IMR-90 (cell line): ENCODE measurements around the gene SOX1.

ENCODE experiments used
- BHLHE40 ChIP-seq: fragments of 150-350 bp; IDR thresholded peaks from 2 replicates; pipeline ENCODE4 v1.6.1; 2016; ENCODE audit warnings: mild to moderate bottlenecking, low read depth, low read length
- CEBPB ChIP-seq: IDR thresholded peaks from 2 replicates; pipeline ENCODE4 v1.6.1; 2012; ENCODE audit warnings: low read depth, low read length, improper control_type of control experiment
- ELK1 ChIP-seq: fragments of 150-350 bp; IDR thresholded peaks from 2 replicates; pipeline ENCODE4 v1.6.1; 2016; ENCODE audit warnings: low read depth, mild to moderate bottlenecking, low read length, moderate library complexity, borderline replicate concordance
- FOS ChIP-seq: fragments of 150-350 bp; IDR thresholded peaks from 2 replicates; pipeline ENCODE4 v1.6.1; 2016; ENCODE audit warnings: low read depth, low read length
- MAZ ChIP-seq: IDR thresholded peaks from 2 replicates; pipeline ENCODE4 v1.6.1; 2012; ENCODE audit warnings: low read depth, mild to moderate bottlenecking, low read length, improper control_type of control experiment, moderate library complexity, borderline replicate concordance
- MXI1 ChIP-seq: IDR thresholded peaks from 2 replicates; pipeline ENCODE4 v1.6.1; 2012; ENCODE audit warnings: low read depth, mild to moderate bottlenecking, low read length, moderate library complexity, borderline replicate concordance
- NFE2L2 ChIP-seq: fragments of 150-350 bp; IDR thresholded peaks from 2 replicates; pipeline ENCODE4 v1.6.1; 2016; ENCODE audit warnings: low read depth, mild to moderate bottlenecking, low read length
- POLR2A ChIP-seq: IDR thresholded peaks from 2 replicates; pipeline ENCODE4 v1.6.1; 2012; ENCODE audit warnings: mild to moderate bottlenecking, low read depth, low read length
- RAD21 ChIP-seq: IDR thresholded peaks from 2 replicates; pipeline ENCODE4 v1.6.1; 2012; ENCODE audit warnings: low read length, improper control_type of control experiment
- RFX5 ChIP-seq: IDR thresholded peaks from 2 replicates; pipeline ENCODE4 v1.8.0; 2012; ENCODE audit warnings: low read depth, mild to moderate bottlenecking, low read length, moderate library complexity
- SMC3 ChIP-seq: fragments of 150-350 bp; IDR thresholded peaks from 2 replicates; pipeline ENCODE4 v1.6.1; 2016; ENCODE audit warnings: low read depth, mild to moderate bottlenecking, antibody characterized with exemption, low read length, moderate library complexity
- TF ChIP-seq, protein P1 (sequence below): conservative IDR thresholded peaks from 2 replicates; pipeline ENCODE4 v1.5.1; 2012; ENCODE audit warnings: mild to moderate bottlenecking, low read depth, low read length, improper control_type of control experiment
- TF ChIP-seq, protein P2 (sequence below): fragments of 150-350 bp; IDR thresholded peaks from 2 replicates; pipeline ENCODE4 v1.6.1; 2017; ENCODE audit warnings: mild to moderate bottlenecking, antibody characterized with exemption, low read length, low read depth

DNA sequence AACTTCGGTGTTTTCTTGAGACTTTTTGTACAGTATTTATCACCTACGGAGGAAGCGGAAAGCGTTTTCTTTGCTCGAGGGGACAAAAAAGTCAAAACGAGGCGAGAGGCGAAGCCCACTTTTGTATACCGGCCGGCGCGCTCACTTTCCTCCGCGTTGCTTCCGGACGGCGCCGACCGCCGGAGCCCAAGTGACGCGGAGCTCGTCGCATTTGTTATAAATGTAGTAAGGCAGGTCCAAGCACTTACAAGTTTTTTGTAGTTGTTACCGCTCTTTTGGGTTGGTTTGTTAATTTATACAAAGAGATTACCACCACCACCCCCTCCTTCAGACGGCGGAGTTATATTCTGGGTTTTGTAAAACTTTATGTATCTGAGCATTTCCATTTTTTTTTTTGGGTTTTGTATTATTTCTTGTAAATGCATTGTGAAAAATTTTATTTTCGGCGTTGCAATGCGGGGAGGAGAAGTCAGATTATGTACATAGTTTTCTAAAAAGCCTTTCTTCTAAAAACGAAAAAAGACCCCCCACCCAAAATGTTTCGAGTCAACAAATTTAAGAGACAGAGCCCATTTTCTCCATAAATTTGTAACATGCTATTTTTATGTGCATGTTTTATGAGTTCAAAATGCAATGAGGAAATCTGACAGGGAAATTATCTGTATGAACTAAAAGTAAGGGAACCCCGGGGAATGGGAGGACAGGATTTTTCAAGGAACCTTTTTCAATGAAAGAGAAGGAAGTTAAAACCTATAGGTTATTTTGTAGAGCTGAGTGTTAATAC is 2.3 kb downstream of the SOX1 start:
- TF ChIP-seq, protein P1, sequence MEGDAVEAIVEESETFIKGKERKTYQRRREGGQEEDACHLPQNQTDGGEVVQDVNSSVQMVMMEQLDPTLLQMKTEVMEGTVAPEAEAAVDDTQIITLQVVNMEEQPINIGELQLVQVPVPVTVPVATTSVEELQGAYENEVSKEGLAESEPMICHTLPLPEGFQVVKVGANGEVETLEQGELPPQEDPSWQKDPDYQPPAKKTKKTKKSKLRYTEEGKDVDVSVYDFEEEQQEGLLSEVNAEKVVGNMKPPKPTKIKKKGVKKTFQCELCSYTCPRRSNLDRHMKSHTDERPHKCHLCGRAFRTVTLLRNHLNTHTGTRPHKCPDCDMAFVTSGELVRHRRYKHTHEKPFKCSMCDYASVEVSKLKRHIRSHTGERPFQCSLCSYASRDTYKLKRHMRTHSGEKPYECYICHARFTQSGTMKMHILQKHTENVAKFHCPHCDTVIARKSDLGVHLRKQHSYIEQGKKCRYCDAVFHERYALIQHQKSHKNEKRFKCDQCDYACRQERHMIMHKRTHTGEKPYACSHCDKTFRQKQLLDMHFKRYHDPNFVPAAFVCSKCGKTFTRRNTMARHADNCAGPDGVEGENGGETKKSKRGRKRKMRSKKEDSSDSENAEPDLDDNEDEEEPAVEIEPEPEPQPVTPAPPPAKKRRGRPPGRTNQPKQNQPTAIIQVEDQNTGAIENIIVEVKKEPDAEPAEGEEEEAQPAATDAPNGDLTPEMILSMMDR = no peak
- TF ChIP-seq POLR2A (no peak), CEBPB (no peak), SMC3 (no peak), MAZ (no peak), FOS (no peak), RAD21 (no peak), NFE2L2 (no peak), ELK1 (no peak), BHLHE40 (no peak), MXI1 (no peak), RFX5 (no peak)
- TF ChIP-seq, protein P2, sequence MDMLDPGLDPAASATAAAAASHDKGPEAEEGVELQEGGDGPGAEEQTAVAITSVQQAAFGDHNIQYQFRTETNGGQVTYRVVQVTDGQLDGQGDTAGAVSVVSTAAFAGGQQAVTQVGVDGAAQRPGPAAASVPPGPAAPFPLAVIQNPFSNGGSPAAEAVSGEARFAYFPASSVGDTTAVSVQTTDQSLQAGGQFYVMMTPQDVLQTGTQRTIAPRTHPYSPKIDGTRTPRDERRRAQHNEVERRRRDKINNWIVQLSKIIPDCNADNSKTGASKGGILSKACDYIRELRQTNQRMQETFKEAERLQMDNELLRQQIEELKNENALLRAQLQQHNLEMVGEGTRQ = no peak
